PC-3 (cell line): ENCODE results near the gene IQCK.

Source experiments
- CTCF ChIP-seq: fragments of 300-600 bp; sonication (generic); conservative IDR thresholded peaks from 2 replicates; pipeline ENCODE4 v1.5.1; 2017; ENCODE audit warnings: antibody characterized with exemption, low read depth, mild to moderate bottlenecking, low read length
- EZH2 ChIP-seq: fragments of 300-600 bp; sonication (generic); IDR thresholded peaks from one replicate; pipeline ENCODE4 v1.6.1; 2017; ENCODE audit warnings: antibody characterized with exemption, mild to moderate bottlenecking, low read length; ENCODE audit not compliant: unreplicated experiment
- EZH2phosphoT487 ChIP-seq: fragments of 300-600 bp; sonication (generic); IDR thresholded peaks from 2 replicates; pipeline ENCODE4 v1.6.1; 2018; ENCODE audit warnings: mild to moderate bottlenecking, antibody characterized with exemption, low read length, borderline replicate concordance

GRCh38 chr16:19784183-19784736, 66.2 kb downstream of the IQCK start:
- TF ChIP-seq CTCF (no peak), EZH2 (no peak), EZH2phosphoT487 (no peak)
